Measurements from ENCODE around the gene EPB41. TPM values are rescaled to one million over a fixed set of nuclear protein-coding genes. Genes with fewer than 3 reads are reported as not detected.

EPB41 gene
- polyA plus RNA-seq, 2 of the 4 experiments (the other 2 are of a cell fraction), result 4.9 to 12.8 TPM

- no peak for TF ChIP-seq HEYL (CRISPR knock-in tag; IDR thresholded peaks at IDR 0.05)
- TF ChIP-seq NFE2L2 (conservative IDR thresholded peaks at IDR 0.05; ENCODE audit: low read length), result no peak
- TF ChIP-seq CHD4 (IDR thresholded peaks at IDR 0.05; ENCODE audit: borderline replicate concordance), result no peak
- TF ChIP-seq MAFK (IDR thresholded peaks at IDR 0.05; ENCODE audit: partially characterized antibody), result no peak
- TF ChIP-seq PHF8 (IDR thresholded peaks at IDR 0.05; ENCODE audit: borderline replicate concordance, low read depth), result no peak
- TF ChIP-seq CBX2 (IDR thresholded peaks at IDR 0.05; ENCODE audit: borderline replicate concordance, low read depth), result no peak
- TF ChIP-seq SREBF2 (IDR thresholded peaks at IDR 0.05), result no peak
- no peak for TF ChIP-seq HOXA7 (CRISPR knock-in tag; IDR thresholded peaks at IDR 0.05)
- TF ChIP-seq FOSB (CRISPR knock-in tag; IDR thresholded peaks at IDR 0.05), result no peak
- no peak for TF ChIP-seq KDM1A (IDR thresholded peaks at IDR 0.05; ENCODE audit: low read depth)
- DNase-seq (ENCODE audit: low read depth in 1 of 2, low spot score in 1 of 2) (no peak), FAIRE-seq (no peak), ATAC-seq (no peak)
- Histone ChIP-seq H3K4me1 (peaks cover 34% of the 10 kb centered on the region), H3K4me3 (no peak overlapping the region), H3K4me2 (no peak overlapping the region), H3K27ac (no peak overlapping the region), H3K9me3 (no peaks in the 10 kb centered on the region)
- CTCF ChIA-PET, result interaction anchor here (0.7 kb wide), 1 partner anchor 99 kb away, joined by 3 read pairs; no protein-coding TSS in a partner anchor
- POLR2A ChIA-PET, result no interaction called here
- WGBS (ENCODE audit: missing lambda C conversion rate), result 95% methylated on average over 2 of the region's 2 CpGs
Observed at GRCh38 chr1:28976248-28976647, 61.9 kb downstream of the EPB41 start.

- Histone ChIP-seq H3K4me2 (no peak overlapping the region), H3K4me1 (no peaks in the 10 kb centered on the region), H3K27ac (no peak overlapping the region), H3K4me3 (no peak overlapping the region), H3K9me3 (no peaks in the 10 kb centered on the region)
- no peak for FAIRE-seq
- CTCF ChIA-PET, result no interaction called here
- TF ChIP-seq EP300 (IDR thresholded peaks at IDR 0.05), result no peak
- no peak for TF ChIP-seq SMC3 (IDR thresholded peaks at IDR 0.05)
- TF ChIP-seq TFCP2L1 (CRISPR knock-in tag; IDR thresholded peaks at IDR 0.05), result no peak
- TF ChIP-seq HOXB5 (CRISPR knock-in tag; IDR thresholded peaks at IDR 0.05), result no peak
- no peak for TF ChIP-seq EHMT2 (IDR thresholded peaks at IDR 0.05; ENCODE audit: low read depth)
- TF ChIP-seq CBX8 (IDR thresholded peaks at IDR 0.05), result no peak
- TF ChIP-seq REST (IDR thresholded peaks at IDR 0.05), result no peak
- TF ChIP-seq HOXB13 (CRISPR knock-in tag; IDR thresholded peaks at IDR 0.05; ENCODE audit: low read depth), result no peak
- no peak for TF ChIP-seq GATA3 (IDR thresholded peaks at IDR 0.05; ENCODE audit: borderline replicate concordance)
- TF ChIP-seq ATOH8 (CRISPR knock-in tag; IDR thresholded peaks at IDR 0.05; ENCODE audit: low read depth), result no peak
- no peak for TF ChIP-seq MAX (IDR thresholded peaks at IDR 0.05)
- no peak for TF ChIP-seq ELK1 (IDR thresholded peaks at IDR 0.05; ENCODE audit: low read depth, low read length)
- TF ChIP-seq NFE2L2 (conservative IDR thresholded peaks at IDR 0.05; ENCODE audit: low read length), result no peak
- TF ChIP-seq ESRRA (IDR thresholded peaks at IDR 0.05; ENCODE audit: borderline replicate concordance, low read length), result no peak
- no peak for TF ChIP-seq EHF (CRISPR knock-in tag; IDR thresholded peaks at IDR 0.05)
- no peak for TF ChIP-seq MAZ (IDR thresholded peaks at IDR 0.05; ENCODE audit: borderline replicate concordance, low read depth, low read length)
- TF ChIP-seq BHLHE40 (IDR thresholded peaks at IDR 0.05; ENCODE audit: low read depth, low read length), result no peak
- TF ChIP-seq JUNB (IDR thresholded peaks at IDR 0.05), result no peak
- no peak for TF ChIP-seq KDM1A (IDR thresholded peaks at IDR 0.05; ENCODE audit: low read depth)
- TF ChIP-seq RARB (CRISPR knock-in tag; IDR thresholded peaks at IDR 0.05), result no peak
- ATAC-seq, result no peak
- POLR2A ChIA-PET, result no interaction called here
- 89% methylated on average over 3 of the region's 3 CpGs for WGBS (ENCODE audit: missing lambda C conversion rate)
- no peak for DNase-seq (ENCODE audit: low read depth in 1 of 2, low spot score in 1 of 2)
Observed at GRCh38 chr1:28981210-28981609, 66.8 kb downstream of the EPB41 start.

All from A549 (cell line).